Measurements from ENCODE around the gene SPAG6.

DNA sequence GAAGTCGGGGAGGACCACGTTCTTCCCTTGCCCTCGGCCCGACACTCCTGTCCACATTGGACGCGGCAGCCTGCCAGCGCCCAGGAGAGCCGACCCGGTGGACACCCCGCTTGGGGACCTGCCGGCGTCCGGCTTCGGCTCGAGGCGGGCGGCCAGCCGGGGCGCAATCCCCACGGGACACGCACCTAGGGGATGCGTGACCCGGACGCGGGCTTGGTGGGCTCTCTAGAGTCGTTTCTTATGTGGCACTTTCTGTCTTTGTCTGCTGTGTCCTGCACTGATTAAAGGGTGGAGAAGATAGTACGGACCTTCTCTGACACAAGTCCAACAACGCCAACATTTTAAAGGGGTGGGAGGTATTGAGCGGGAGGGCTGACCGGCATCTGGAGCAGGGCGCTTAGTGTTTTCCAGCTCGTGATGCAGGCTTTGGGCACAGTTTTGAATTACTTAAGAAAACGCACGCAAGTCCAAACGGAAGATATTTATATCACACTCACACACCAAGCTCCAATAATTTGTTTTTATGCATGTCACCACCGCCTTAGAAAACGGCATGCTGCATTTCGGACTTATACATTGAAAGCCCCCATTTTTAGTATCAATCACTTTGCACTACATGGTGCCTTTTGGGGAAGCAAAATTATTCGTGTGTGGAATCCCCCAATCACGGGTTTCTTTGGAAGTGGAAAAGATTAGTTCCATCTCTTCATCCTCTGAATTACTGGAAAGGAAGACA is 3.9 kb upstream of the SPAG6 start:
- no peak for TF ChIP-seq EP300 (IDR thresholded peaks at IDR 0.05)
- TF ChIP-seq, protein P1, sequence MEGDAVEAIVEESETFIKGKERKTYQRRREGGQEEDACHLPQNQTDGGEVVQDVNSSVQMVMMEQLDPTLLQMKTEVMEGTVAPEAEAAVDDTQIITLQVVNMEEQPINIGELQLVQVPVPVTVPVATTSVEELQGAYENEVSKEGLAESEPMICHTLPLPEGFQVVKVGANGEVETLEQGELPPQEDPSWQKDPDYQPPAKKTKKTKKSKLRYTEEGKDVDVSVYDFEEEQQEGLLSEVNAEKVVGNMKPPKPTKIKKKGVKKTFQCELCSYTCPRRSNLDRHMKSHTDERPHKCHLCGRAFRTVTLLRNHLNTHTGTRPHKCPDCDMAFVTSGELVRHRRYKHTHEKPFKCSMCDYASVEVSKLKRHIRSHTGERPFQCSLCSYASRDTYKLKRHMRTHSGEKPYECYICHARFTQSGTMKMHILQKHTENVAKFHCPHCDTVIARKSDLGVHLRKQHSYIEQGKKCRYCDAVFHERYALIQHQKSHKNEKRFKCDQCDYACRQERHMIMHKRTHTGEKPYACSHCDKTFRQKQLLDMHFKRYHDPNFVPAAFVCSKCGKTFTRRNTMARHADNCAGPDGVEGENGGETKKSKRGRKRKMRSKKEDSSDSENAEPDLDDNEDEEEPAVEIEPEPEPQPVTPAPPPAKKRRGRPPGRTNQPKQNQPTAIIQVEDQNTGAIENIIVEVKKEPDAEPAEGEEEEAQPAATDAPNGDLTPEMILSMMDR (IDR thresholded peaks at IDR 0.05), result no peak
- TF ChIP-seq POLR2A (IDR thresholded peaks at IDR 0.05), result no peak

All from upper lobe of left lung (tissue), 4 donors.